Transverse colon (tissue), 4 donors: ENCODE data around the gene MED23.

Source experiments
- CTCF ChIP-seq, 5 experiments: fragments of 200-600 bp in 3 of 5; fragments of 450-650 bp in 2 of 5; sonication (generic) in 3 of 5; IDR thresholded peaks; 1 replicate in 2 of 5; 2 replicates in 3 of 5; pipeline ENCODE4 v1.5.1; 2016 to 2017; ENCODE audit warnings: antibody characterized with exemption in 5 of 5, inconsistent platforms in 3 of 5, mild to moderate bottlenecking in 2 of 5, moderate library complexity in 1 of 5
- EP300 ChIP-seq: sonication (generic); formaldehyde crosslinking; IDR thresholded peaks from one replicate; pipeline ENCODE4 v1.6.1; 2017; ENCODE audit warnings: antibody characterized with exemption, low read depth
- POLR2A ChIP-seq: fragments of 450-650 bp; IDR thresholded peaks from one replicate; pipeline ENCODE4 v1.6.1; 2016; ENCODE audit warnings: antibody characterized with exemption, mild to moderate bottlenecking, moderate library complexity
- POLR2AphosphoS5 ChIP-seq, 3 donors: sonication (generic); formaldehyde crosslinking; IDR thresholded peaks; one replicate each; pipeline ENCODE4 v1.6.1; 2016; ENCODE audit warnings: antibody characterized with exemption in 3 of 3

- TF ChIP-seq CTCF (IDR thresholded peaks at IDR 0.05) (no peak), POLR2A (no peak), EP300 (no peak), POLR2AphosphoS5 (IDR thresholded peaks at IDR 0.05) (no peak)
These were observed 46.5 kb downstream of the MED23 start for GRCh38 chr6:131581523-131581922.
